Measurements from ENCODE around the gene UBE2J2. TPM values are rescaled to one million over a fixed set of nuclear protein-coding genes. Genes with fewer than 3 reads are reported as not detected.

UBE2J2 gene
- total RNA-seq, 1 donor from 2014 or later: 56.5 TPM

DNA sequence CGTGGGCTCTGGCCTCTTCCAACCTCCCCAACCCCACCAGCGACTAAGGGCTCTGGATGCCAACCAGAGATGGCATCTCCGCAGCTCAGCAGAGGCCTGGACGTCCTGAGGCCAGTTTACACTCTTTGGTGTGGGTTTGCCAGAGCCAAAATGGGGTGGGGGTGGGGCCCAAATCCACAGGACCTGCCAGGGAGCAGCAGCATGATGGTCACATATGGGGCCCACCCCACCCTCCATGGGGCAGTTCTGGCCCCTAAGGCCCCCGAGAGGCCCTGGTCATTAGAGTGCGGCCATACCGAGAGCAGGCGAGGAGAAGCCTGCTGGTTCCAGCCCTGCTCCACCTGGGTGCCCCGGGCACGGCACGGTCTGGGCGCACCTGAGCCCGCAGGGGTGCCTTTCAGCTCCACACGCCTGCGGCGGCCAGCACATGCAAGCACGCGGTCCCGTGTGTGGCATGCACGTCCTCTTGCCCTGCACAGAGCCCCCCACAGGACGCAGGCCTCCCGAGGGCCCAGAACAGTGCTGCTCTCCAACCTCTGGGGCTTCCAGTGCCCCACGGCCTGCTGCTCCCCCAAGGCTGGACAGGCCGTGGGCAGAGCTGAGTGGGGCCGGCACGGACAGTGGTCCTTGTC, 31.9 kb downstream of the UBE2J2 start:
- DNase-seq (ENCODE audit: low spot score): no peak

DNA sequence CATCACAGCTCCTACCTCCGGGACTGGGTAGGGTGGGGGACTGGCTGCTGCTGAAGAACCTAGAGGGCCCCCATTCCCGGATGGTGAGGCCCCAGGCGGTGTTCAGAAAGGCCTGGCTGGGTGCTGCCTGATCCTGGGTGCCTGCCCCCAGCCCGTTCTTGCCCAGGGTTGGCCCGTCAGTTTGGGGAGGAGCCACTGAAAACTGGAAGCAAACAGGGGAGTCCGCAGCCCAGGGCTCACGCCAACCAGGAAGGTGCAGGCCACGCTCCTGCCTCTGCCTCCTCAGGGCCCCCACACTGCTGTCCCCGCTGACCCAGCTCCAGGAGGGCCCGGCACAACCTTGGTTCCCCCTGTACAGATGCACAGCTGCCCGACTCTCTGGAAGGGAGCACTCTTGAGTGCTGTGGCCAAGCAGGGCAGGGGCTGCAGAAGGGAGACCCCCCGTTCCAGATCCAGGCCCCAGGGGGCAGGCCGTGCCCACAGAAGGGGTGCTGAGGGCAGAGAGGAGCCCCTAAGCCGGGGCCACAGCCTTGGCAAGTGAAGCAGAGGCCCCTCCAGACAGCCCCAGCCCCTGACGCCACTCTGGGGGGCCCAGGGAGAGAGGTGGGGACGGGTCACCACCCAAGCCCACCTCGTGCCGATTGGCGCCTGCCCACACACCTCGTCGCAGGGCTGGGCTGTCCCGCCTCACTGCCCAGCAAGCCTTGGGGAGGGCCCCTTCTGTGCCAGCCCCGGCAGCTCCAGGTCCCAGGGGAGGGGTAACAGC, 32.6 kb downstream of the UBE2J2 start:
- DNase-seq (ENCODE audit: low spot score): no peak

DNA sequence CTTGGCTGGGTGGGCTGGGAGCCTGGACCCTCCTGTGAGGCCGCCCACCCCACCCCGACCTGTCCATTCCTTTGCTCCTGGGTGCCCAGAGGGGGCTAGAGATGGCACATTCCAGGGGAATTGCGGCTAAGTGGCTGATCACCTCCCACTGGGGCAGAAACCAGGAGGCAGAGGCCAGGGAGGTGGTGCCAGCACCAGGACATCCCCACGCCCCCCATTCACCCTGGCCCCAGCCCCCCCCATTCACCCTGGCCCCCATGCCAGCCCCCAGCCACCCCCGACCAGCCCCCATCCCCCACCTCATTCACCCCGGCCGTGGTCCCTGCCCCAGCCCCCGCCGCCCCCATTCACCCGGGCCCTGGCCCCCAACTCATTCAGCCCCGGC, 33.3 kb downstream of the UBE2J2 start:
- DNase-seq (ENCODE audit: low spot score): no peak

- DNase-seq (ENCODE audit: low spot score): no peak
These were observed 33.9 kb downstream of the UBE2J2 start for GRCh38 chr1:1239614-1240347.

DNA sequence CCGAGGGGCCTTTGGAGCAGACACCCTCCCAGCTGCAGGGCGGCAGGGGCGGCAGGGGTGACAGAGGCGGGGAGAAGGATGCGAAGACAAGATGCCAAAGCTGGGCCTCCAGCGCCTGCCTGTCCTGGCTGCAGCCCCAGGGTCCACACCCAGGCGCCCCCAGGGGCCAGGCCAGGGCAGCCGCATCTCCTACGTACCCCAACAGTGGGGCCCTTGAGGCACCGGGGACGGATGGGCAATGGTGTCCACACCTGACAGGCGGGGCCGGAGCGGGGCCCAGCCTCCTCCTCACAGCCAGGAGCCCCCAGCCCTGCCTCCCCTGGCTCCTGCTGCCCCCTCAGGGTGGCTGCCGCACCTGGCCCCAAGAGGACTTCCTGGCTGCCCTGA, 34.4 kb downstream of the UBE2J2 start:
- no peak for DNase-seq (ENCODE audit: low spot score)

DNA sequence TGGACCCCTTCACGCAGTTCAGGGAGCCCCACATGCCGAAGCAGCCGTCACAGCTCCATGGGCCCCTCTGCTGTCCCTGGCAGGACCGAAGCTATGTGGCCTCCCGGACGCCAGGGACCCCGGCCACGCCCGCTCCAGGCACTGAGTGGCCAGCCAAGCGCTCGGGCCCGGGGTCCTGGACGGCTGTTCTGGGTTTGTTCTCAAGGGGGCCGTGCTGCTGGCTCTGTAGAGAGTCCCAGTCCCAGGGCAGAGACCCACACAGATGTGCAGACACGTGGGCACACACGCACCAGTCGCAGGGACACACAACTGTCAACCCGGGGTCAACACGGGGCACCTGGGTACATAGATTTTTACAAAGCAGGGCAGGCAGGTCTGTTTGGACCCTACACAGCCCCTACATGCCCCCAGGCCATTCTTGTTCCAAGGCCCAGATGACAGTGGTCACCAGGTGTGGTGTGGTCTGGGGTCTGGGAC, 34.9 kb downstream of the UBE2J2 start:
- DNase-seq (ENCODE audit: low spot score): no peak

GRCh38 chr1:1237874-1238701, 35.6 kb downstream of the UBE2J2 start:
- no peak for DNase-seq (ENCODE audit: low spot score)

- DNase-seq (ENCODE audit: low spot score): no peak
These were observed 36.4 kb downstream of the UBE2J2 start for GRCh38 chr1:1236945-1237873.

- no peak for DNase-seq (ENCODE audit: low spot score)
These were observed 37.4 kb downstream of the UBE2J2 start for GRCh38 chr1:1236176-1236763.

DNA sequence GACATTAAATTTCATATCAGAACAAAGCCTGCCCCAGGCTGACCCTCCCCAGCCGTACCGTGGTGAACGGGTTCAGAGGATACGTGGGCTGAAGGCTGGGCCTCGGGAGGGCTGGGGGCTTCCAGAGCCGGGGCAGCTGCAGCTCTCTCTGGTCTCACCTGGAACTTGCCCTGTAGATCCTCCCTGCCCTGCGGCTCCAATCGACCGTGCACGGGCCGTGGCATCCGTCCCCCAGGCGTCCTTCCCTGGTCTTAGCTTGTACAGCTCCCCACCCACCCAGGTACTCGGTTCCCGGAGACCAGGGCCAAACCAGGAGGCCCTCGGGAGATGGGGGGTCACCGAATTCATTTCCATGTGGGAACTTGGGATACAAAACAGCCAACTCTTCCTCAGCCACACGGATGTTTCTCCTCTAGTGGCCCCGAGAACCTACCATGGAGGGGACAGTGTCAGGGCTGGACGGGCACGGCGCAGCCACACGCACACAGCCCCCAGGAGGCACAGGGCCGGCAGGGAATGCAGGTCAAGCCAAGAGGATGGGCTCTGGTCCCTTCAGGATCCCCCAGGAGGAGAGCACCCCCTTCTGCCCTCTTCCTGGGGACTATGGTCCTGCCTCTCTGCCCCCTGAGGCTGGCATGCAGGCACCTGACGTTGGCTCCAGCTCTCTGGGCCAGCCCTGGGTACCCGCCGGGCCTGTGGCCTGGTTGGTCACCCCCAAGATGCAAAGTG, 38.5 kb downstream of the UBE2J2 start:
- DNase-seq (ENCODE audit: low spot score): no peak

GRCh38 chr1:1234180-1234808, 39.4 kb downstream of the UBE2J2 start:
- no peak for DNase-seq (ENCODE audit: low spot score)

DNA sequence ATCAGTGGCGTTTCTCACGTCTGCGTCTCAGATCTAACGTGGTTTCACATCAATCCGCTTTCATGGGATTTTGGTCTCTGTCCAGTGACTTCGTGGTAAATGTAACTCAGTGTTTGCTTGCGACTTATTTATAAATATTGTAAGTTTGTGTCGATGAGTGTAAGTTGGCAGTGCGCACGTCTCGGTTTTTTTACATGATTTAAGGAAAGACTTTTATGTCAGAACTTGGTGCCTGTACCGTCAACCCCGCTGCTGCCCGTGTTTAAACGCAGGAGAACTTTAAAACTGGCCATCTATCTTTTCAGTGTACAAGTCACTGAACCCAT, 40.1 kb downstream of the UBE2J2 start:
- DNase-seq (ENCODE audit: low spot score): no peak

DNA sequence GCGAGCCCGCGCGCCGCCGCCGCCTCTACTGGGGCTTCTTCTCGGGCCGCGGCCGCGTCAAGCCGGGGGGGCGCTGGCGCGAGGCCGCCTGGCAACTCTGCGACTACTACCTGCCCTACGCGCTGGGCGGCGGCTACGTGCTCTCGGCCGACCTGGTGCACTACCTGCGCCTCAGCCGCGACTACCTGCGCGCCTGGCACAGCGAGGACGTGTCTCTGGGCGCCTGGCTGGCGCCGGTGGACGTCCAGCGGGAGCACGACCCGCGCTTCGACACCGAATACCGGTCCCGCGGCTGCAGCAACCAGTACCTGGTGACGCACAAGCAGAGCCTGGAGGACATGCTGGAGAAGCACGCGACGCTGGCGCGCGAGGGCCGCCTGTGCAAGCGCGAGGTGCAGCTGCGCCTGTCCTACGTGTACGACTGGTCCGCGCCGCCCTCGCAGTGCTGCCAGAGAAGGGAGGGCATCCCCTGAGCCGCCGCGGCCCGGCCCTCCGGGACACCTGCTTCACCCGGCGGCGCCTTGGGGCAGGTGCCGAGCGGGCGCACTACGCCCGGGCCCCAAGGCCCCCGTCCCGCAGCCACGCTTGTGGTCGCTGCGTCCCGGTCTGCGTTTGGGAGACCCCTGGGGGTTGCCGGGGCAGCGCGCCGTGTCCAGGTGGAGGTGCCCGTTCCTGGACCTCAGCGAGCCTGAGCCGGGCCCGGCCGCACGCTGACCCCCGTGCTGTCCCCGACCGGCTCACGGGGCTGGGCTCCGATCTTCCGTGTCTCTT, 40.7 kb downstream of the UBE2J2 start:
- DNase-seq (ENCODE audit: low spot score): no peak

DNA sequence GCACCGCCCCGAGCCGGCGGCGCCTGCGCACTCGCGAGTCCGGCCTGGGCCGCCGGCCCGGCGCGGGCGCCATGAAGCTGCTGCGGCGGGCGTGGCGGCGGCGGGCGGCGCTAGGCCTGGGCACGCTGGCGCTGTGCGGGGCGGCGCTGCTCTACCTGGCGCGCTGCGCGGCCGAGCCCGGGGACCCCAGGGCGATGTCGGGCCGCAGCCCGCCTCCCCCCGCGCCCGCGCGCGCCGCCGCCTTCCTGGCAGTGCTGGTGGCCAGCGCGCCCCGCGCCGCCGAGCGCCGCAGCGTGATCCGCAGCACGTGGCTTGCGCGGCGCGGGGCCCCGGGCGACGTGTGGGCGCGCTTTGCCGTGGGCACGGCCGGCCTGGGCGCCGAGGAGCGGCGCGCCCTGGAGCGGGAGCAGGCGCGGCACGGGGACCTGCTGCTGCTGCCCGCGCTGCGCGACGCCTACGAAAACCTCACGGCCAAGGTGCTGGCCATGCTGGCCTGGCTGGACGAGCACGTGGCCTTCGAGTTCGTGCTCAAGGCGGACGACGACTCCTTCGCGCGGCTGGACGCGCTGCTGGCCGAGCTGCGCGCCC, 41.4 kb downstream of the UBE2J2 start, which contains the start of gene B3GALT6:
B3GALT6 (plus strand) TSS at position 30 of the 588 bp plus-strand sequence; CDS start at position 72, 42 bp downstream.
- DNase-seq (ENCODE audit: low spot score): no peak

DNA sequence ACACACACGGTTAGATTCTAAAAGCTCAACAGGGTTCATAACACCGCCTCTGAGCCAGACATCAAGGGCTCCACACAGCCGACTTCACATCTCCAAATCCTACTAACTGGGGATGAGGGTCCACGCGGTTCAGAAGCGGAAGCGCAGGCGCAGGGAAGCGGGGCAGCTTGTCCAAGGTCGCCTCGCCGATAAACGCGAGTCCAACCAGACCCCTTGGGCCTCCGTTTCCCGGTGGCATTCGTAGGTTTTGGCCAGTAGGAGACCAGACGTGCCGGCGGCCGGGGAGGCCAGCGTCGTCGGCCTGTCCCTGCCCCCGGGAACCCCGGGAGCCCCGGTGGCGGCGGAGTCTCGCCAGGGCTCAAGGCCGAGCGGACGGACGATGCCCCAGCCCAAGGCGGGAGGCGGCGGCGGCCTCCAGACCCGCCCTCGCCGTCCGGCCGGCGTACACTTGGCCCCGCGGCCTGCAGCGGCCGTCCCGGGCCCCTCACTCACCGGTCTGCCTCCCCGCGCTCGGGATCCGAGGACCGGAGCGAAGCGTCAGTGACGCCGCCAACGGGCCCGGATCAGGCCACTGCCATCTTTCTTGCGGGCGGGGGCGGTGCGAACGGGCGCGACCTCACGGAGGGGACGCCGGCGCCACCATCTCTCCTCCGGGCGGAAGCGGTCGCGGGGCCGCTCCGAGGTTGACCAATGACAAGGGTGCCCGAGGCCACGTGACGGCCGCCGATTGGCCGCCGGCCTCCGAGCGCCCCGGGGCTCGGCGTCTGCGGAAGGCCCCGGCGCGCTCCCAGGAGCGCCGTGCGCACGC, 42.0 kb downstream of the UBE2J2 start, which contains the start of gene SDF4:
SDF4 (minus strand) TSS at position 602 of the 808 bp plus-strand sequence. CDS start 3,229 bp downstream, outside the sequence.
- DNase-seq (ENCODE audit: low spot score): peak; percentile 99

- no peak for DNase-seq (ENCODE audit: low spot score)
These were observed 42.8 kb downstream of the UBE2J2 start for GRCh38 chr1:1230656-1231399.
